GM13977 (cell line): ENCODE measurements around the gene GJA9.

ENCODE experiments used
- DNase-seq: peaks from one replicate; pipeline ENCODE4 v3.0.0; 2012; ENCODE audit warnings: low spot score
- in situ Hi-C: fragments of 300-500 bp; cut with MboI; formaldehyde crosslinking; loops from one replicate; pipeline ENCODE4 v1.12.0; 2022; ENCODE audit warnings: low sequenced_read_pairs, low pct_unique_long_range_greater_than_20kb, mixed read lengths, inconsistent platforms; ENCODE audit not compliant: unreplicated experiment
- TF ChIP-seq, protein P1 (sequence below): IDR thresholded peaks from 2 replicates; pipeline ENCODE4 v1.5.1; 2012; ENCODE audit warnings: mild to moderate bottlenecking, control low read depth; ENCODE audit not compliant: insufficient read depth; ENCODE audit errors: extremely low read depth, missing control alignments

GJA9 gene

DNA sequence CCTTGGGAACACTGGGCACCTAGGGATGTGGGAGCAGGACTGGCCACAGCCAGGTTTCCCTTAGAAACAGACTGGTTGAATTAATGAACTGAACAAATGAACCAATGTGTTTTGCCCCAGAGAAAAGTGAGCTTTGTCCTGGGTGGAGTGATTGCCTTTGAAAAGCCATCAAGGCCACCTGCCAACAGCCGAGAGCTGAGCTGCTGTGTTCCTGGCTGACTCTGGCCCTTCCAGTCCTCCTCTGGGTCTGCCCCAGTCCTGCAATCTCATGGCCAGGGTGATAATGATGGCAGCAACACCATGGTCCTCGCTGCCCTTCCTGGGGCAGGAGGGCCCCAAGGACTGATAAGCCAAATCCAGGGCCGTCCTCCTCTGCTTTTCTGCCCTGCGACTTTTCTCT is 18.2 kb upstream of the GJA9 start:
- DNase-seq: no peak
- in situ Hi-C loops: no loop called here
- TF ChIP-seq, protein P1, sequence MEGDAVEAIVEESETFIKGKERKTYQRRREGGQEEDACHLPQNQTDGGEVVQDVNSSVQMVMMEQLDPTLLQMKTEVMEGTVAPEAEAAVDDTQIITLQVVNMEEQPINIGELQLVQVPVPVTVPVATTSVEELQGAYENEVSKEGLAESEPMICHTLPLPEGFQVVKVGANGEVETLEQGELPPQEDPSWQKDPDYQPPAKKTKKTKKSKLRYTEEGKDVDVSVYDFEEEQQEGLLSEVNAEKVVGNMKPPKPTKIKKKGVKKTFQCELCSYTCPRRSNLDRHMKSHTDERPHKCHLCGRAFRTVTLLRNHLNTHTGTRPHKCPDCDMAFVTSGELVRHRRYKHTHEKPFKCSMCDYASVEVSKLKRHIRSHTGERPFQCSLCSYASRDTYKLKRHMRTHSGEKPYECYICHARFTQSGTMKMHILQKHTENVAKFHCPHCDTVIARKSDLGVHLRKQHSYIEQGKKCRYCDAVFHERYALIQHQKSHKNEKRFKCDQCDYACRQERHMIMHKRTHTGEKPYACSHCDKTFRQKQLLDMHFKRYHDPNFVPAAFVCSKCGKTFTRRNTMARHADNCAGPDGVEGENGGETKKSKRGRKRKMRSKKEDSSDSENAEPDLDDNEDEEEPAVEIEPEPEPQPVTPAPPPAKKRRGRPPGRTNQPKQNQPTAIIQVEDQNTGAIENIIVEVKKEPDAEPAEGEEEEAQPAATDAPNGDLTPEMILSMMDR: no peak

DNA sequence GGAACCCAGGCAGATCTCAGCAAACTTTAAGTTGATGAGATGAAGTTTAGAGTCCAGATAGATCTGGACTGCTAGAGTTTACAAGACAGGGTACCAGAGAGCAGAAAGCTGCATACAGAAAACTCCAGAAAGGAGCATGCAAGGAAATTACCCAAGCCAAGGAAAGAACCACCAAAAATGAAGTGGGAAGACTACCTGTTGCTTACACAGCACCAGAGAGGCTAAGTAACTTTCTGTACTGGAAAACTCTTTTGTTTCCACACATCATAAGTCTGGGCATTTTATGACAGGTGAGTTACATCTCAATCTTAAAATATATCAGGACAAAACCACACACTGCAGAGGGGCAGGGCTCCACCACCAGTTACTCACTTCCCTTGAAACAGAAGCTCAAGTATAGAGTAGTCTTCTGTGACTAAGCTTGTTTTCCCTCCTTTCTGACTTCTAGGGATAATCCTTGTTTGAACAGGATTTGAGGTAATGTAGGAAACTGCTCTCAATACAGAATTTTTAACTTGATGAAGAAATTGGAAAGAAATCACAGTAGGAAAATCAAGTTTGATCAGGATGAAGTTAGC is 17.4 kb upstream of the GJA9 start:
- in situ Hi-C loops: no loop called here
- DNase-seq: no peak

DNA sequence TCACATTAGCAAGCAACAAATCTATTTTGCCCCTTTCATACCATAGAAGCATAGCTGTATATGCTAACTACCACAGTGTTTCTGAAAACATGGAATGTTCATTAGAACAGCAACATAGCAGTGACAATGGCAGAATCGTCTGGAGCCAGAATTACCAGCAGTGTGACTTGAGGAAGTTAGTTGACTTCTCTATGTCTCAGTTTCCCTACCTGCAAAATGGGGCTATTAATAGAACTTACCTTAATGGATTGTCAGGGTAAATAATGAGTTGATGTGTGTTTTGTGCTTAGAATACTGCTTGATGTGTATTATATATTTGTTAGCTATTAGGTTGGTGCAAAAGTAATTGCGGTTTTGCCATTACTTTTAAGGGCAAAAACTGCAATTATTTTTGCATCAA is 14.8 kb upstream of the GJA9 start:
- no peak for DNase-seq
- TF ChIP-seq, protein P1: no peak
- in situ Hi-C loops: no loop called here

More for the DNA sequence above, 17.4 kb upstream of the GJA9 start:
- TF ChIP-seq, protein P1: no peak

DNA sequence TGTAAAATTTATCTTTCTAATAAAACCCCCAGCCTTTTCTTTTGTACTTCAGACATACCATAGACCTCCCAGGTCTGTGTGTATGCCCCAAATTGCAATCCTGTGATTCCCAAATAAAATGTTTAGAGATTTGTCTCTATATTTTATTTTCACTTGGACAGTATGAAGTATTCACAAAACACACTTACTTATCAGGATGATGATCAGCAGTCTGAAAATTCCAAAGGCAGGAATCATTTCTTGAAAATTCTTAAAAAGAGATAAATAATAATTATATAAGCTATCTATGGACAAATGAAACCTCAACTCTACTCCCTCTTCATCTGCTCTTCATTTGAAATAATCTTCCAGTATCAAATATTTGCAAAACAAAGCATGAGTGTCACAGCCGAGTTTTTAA is 11.6 kb upstream of the GJA9 start:
- TF ChIP-seq, protein P1: no peak
- no peak for DNase-seq
- in situ Hi-C loops: no loop called here

DNA sequence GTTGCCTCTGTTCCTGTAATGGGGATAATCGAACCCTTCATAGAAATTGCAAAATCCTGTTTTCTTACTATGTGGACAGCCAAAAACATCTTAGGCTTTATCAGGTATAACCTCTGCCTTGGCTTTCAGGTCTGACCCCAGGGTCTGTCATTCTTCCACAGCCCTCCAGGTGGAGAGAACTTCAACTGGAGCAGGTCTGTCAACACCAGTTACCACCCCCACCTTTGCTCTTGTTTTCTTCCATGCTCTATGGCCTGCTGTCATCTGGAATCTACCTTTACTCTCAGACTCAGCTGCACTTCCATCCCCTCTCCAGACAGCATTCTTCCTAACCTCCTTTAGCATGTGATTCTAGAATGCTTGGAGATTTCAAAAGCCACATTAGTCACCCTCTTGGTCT is 10.4 kb upstream of the GJA9 start:
- DNase-seq: no peak
- TF ChIP-seq, protein P1: no peak
- in situ Hi-C loops: no loop called here

DNA sequence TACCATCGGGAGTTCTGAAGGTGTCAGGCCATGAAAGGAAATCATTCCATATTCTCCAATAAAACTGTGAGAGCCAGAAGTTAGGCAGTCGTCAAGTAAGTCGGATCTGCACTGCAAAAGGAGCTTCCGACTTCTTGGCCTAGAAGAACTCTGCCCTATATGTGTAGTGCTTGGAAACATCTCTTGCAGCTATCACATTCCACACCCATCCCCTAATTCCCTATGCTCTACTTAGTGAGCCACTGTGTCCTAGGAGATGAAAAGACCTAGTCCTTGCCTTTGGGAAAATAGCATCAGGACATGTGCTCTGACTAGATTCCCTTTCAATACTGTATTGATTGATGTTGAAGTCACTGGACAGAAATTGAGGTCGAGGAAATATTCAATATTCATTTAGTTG is 8.2 kb upstream of the GJA9 start:
- no peak for DNase-seq
- in situ Hi-C loops: no loop called here
- TF ChIP-seq, protein P1: no peak
